ENCODE data around the gene XRRA1.

DNA sequence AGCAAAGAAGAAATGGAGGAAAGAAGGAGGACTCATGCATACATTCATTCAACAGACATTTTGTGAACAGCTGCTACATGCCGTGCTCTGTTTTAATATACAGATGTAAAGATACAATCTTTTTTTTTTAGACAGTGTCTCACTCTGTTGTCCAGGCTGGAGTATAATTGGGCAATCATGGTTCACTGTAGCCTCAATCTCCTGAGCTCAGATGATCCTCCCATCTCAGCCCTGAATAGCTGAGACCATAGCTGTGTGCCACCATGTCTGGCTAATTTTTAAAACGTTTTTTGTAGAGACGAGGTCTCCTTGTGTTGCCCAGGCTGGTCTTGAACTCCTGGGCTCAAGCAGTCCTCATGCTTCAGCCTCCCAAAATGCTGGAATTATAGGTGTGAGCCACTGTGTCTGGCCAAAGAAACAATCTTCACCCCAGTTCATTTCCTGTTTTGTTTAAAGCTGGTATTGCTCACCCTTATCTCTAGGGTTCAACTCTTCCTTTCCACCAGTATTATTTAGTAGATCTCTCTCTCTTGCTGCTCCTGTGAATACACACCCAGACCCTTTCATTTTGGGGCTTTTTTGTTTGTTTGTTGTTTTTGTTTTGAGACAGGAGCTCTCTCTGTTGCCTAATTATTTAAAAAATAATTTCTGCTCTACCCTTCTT, 130.5 kb downstream of the XRRA1 start:
- TF ChIP-seq CTCF (IDR thresholded peaks at IDR 0.05) = no peak
- no peak for TF ChIP-seq POLR2AphosphoS5 (IDR thresholded peaks at IDR 0.05)
- TF ChIP-seq POLR2A (IDR thresholded peaks at IDR 0.05) = no peak
- TF ChIP-seq EP300 (IDR thresholded peaks at IDR 0.05) = no peak
